B cell (primary cell): ENCODE results near the gene COL13A1.

ENCODE experiments used
- CTCF ChIP-seq: fragments of 200-600 bp; IDR thresholded peaks from one replicate; pipeline ENCODE4 v1.8.0; 2022; ENCODE audit warnings: antibody characterized with exemption, mild to moderate bottlenecking
- EZH2 ChIP-seq: IDR thresholded peaks from 2 replicates; pipeline ENCODE4 v1.6.1; 2012; ENCODE audit warnings: borderline replicate concordance, low read depth, mild to moderate bottlenecking, moderate library complexity, low read length; ENCODE audit not compliant: insufficient read depth, poor library complexity, severe bottlenecking

DNA sequence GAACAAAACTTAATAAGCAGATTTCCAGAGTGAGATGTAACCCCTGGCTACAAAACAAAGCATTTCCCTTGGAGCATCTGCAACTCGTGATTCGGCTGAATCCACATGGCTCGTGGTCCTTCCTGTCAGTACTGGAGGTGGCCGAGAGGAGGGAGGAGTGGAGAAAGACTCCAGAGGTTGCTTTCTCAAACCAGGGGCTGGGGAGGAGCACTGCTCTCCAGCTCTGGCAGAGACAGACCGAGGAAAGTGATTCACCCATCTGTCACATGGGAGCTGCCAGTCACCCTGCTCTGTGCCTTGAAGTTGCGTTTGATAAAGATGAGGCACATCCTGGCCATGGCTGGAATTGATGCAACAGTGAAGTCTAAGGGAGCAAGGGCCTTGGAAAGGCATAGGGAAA is 72.7 kb downstream of the COL13A1 start:
- no peak for TF ChIP-seq CTCF
- TF ChIP-seq EZH2: no peak
